GM21423 (cell line): ENCODE data around the gene TRIM8.

Source experiments
- ATAC-seq: cut with Tn5 transposase; IDR thresholded peaks from one replicate; pipeline ENCODE4 v1.9.1; 2021; ENCODE audit warnings: mild to moderate bottlenecking, moderate library complexity; ENCODE audit not compliant: unreplicated experiment

Gene TRIM8

DNA sequence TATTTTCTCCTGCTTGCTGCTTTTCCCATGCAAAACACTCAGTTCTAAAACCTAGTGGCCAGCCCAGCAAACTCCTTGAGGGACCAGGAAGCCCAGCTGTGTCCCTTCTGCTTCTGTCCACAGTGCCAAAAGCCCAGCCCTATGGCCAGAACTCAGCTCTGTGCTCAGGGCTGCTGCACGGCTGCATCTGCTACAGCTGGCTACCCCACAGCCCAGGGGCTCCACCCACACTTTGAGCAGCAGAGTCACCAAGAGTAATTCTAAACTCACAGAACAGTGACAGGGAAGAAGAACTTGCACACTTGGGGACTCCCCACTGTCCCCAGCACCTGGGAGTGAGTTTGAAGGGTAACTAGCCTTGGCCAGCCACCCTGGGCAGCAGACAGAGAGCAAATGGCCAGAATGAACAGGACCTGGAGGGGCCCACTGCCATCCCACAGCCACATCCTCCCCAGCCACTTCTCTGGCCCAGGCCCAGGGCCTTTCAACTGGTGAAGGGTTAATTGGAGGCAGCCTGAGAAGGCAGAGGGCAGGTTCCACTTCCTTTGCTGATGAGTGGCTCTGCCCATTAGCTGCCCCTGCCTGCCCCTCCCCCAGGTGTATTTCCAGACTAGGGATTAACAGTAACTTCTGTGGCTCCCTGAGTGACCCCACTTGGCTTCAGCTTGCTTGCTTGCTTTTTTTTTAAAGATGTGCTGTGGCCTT is 28.1 kb upstream of the TRIM8 start:
- no peak for ATAC-seq

GRCh38 chr10:102617041-102617440 is 27.2 kb upstream of the TRIM8 start:
- ATAC-seq: no peak

- no peak for ATAC-seq
Measured at GRCh38 chr10:102617816-102618215, 26.5 kb upstream of the TRIM8 start.

DNA sequence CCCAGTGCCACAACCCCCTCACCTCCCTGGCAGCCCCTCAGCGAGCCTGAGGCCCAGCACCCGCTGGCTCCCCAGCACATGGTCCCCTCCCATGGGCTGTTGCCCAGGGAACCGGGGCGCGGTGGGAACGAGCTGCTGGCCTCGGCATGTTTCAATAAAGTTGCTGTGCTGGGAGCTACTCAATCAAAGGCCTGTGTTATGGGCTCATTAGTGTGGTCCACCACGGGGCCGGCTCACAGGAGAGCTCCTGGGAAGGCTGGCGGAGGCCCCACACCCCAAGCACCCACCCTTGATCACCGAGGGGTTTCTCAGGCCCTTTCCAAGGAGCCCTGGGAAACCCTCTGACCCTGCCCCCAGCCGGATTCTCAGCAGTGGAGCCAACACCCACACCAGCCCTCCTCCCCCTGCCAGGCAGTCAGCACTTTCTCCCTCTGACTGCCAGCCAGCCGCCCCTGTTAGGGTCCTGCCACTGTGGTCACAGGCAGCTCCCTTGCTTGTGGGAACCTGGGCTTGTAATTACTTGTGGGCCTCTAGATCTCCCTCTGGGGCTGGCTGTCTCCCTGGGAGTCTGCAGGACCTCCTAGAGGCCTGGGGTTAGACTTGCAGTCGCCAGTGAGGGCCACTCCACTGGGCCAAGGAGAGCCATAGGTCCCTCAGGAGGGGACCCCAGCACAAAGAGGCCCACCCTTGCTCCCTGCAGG is 24.8 kb upstream of the TRIM8 start:
- no peak for ATAC-seq

GRCh38 chr10:102620138-102620590 is 24.1 kb upstream of the TRIM8 start:
- ATAC-seq: no peak

DNA sequence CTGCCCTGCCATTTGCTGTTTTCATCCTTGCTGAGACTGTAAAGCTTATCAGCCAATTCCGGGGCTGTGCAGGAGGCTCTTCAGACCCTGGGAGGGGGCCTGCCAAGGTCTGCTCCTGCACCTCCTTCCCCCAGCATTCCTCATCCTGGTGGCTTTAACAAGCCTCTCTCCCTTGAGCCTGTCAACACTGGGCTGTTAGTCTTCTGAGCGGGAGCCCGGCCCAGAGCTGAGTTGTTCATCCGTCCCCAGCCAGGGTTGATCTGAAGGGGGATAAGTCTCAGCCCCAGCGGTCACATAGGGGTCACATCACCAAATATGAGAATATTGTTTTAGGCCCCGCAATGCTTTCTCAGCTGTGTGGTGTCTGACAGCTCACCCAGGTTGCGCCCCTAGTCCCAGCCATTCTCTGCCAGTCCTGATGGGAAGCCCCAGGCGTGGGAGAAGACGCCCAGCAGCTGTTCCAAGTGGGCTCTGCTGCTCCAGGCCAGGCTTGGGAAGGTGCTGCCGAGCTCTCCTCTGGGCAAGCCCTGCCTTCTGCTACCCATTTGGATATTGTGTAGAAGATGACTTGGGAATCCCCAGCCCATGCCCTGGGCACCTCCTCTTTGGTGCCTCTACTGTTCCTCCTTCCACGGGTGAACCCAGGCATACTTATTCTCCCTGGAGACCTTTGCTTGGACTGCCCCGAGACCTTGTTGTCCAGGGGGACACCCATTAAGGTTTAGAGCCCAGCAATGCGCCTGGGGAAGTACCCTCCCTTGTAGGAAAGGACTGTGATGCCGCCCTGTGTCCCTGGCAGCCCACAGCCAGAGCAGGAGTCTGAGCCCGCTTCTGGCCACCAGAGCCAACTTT is 23.5 kb upstream of the TRIM8 start:
- no peak for ATAC-seq

DNA sequence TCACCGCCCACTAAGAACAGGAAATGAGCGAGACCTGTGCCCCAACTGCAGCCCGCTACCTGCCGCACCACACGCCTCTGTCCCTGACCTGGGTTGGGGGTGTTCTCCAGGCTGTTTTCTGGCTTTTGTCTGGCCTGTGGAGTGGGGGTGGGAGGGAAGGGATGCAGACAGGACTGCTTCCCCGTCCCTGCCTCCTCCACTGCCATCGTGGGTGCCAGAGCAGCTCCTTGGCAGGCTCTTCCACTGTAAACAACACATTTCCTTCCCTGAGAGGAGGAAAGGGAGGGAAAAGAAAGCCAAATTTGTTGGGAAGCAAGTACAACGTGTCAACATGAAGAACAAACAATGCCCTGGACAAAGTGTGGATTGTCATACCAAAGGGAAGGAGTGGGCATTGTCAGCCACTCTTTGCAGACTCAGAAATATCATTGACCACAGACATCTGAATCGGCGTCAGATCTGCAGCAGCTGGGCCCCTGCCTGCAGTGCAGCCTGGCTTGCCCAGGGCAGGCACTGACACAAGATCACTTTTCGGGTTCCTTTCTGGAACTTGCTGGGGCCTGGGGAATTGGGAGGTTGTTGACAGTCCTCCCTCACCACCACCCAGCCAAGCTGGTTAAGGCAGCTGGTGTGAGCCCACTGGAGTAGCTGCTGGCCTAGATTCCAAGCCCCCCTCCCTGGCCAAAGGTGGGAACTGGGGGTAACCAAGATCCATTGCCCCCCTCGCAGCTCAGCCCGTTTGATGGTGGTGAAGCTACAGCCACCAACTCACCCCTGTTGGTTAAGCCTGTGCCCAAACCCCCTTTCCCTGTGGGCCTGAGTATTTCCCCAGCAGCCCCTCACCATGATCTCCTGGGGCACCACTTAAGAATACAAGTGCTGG is 22.6 kb upstream of the TRIM8 start:
- no peak for ATAC-seq

- ATAC-seq: no peak
Measured at GRCh38 chr10:102624094-102624493, 20.2 kb upstream of the TRIM8 start.

GRCh38 chr10:102624751-102625645 is 19.3 kb upstream of the TRIM8 start:
- no peak for ATAC-seq

GRCh38 chr10:102626026-102626685 is 18.1 kb upstream of the TRIM8 start:
- no peak for ATAC-seq

DNA sequence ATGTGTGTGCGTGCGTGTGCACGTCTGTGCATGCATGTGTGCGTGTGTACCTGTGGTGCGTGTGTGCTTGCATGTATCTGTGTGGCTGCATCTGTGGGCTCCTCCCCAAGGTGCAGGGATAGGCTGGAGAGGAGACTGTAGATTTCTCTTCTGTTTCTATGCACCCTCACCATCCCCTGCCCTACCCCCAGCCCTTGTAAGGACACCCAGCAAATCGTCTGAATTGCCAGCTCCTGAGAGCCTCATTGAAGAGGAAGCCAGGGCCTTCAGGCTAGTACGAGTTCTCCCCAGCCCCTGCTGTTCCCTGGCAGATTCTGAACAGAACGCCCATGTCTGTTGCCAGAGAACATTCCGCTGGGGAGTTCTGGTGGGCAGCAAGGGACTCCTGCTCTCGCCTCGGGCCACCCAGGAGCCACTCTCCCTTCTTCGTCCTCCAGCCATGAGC is 17.0 kb upstream of the TRIM8 start:
- ATAC-seq: no peak

- ATAC-seq: no peak
Measured at GRCh38 chr10:102627736-102628293, 16.5 kb upstream of the TRIM8 start.

DNA sequence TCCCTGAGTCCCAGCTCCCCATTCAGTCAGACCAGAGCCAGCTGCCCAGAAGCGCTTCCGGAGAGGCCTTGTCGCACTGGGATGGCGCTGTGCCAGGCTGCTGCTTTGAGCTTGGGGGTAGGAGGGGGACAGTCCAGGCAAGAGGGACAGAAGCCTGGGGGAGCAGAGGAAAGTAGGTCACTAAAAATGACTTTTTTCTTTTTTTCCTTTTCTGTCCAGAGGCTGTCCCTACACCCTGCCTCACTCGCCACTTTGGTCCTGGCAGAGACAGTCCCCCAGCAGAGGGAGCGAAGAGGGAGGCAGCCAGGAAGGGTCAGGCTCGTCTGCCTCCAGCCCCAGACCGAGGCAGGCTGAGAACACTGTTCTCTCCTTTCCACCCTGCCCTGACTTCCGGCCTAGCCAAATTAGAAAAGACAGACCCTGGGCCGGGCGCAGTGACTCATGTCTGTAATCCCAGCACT is 15.8 kb upstream of the TRIM8 start:
- no peak for ATAC-seq

GRCh38 chr10:102629661-102630614 is 14.3 kb upstream of the TRIM8 start:
- no peak for ATAC-seq

- ATAC-seq: no peak
Measured at GRCh38 chr10:102630663-102631062, 13.6 kb upstream of the TRIM8 start.

- ATAC-seq: no peak
Measured at GRCh38 chr10:102631525-102632393, 12.5 kb upstream of the TRIM8 start.
